HFF-Myc (cell line): Measurements from ENCODE around the gene RMND5B.

Experiments
- DNase-seq: peaks from one replicate; pipeline ENCODE4 v3.0.0-alpha.2; 2011; ENCODE audit warnings: low read depth; ENCODE audit errors: extremely low read depth
- H3K4me3 ChIP-seq: replicated peaks from 2 replicates; pipeline ENCODE4 v1.5.1; 2011; ENCODE audit warnings: low read depth, mild to moderate bottlenecking, control low read depth, low read length
- CTCF ChIP-seq: IDR thresholded peaks from 2 replicates; pipeline ENCODE4 v1.5.1; 2012; ENCODE audit warnings: mild to moderate bottlenecking, low read depth, low read length, control low read depth; ENCODE audit errors: missing control alignments

Gene RMND5B

GRCh38 chr5:178119915-178120606 lies 10.8 kb upstream of the RMND5B start:
- no peak for TF ChIP-seq CTCF
- no peak for DNase-seq
- no peak overlapping the region for H3K4me3 ChIP-seq

GRCh38 chr5:178120607-178121357 lies 10.0 kb upstream of the RMND5B start:
- peak; percentile 39 for DNase-seq
- TF ChIP-seq CTCF = peak; percentile 57
- no peak overlapping the region for H3K4me3 ChIP-seq

- no peak overlapping the region for H3K4me3 ChIP-seq
- no peak for TF ChIP-seq CTCF
- no peak for DNase-seq
These were observed 9.2 kb upstream of the RMND5B start for GRCh38 chr5:178121391-178122276.

GRCh38 chr5:178122346-178122745 lies 8.5 kb upstream of the RMND5B start:
- TF ChIP-seq CTCF = no peak
- no peak for DNase-seq
- H3K4me3 ChIP-seq = no peak overlapping the region

GRCh38 chr5:178123094-178123965 lies 7.5 kb upstream of the RMND5B start:
- no peak for DNase-seq
- no peak overlapping the region for H3K4me3 ChIP-seq
- TF ChIP-seq CTCF = no peak
